BJ (cell line): ENCODE results near the gene ZC3H4. TPM values are rescaled to one million over a fixed set of nuclear protein-coding genes. Genes with fewer than 3 reads are reported as not detected.

ENCODE experiments used
- CTCF ChIA-PET: fragments of 350-600 bp; formaldehyde crosslinking; extraction: SDS; loops from one replicate; lab custom pipeline; 2021; ENCODE audit warnings: antibody characterized with exemption, inconsistent platforms; lab: Yijun Ruan, JAX
- POLR2A ChIA-PET: fragments of 300-600 bp; sonication (Branson Sonifier 250); formaldehyde crosslinking; extraction: SDS; loops from one replicate; lab custom pipeline; 2021; ENCODE audit warnings: antibody characterized with exemption; lab: Charles Lee
- DNase-seq: peaks from one replicate; pipeline ENCODE4 v3.0.0-alpha.2; 2011; ENCODE audit warnings: low read depth
- H3K27me3 ChIP-seq: 2 replicates; pipeline ENCODE4 v1.6.0; 2011; ENCODE audit warnings: low read length; ENCODE audit not compliant: control insufficient read depth, insufficient read depth
- H3K36me3 ChIP-seq: 2 replicates; pipeline ENCODE4 v1.5.1; 2011; ENCODE audit warnings: low read length; ENCODE audit not compliant: control insufficient read depth, insufficient read depth
- H3K4me3 ChIP-seq: 2 replicates; pipeline ENCODE4 v1.5.1; 2011; ENCODE audit warnings: low read depth, mild to moderate bottlenecking, control low read depth, low read length
- polyA plus RNA-seq: library from polyadenylated mRNA; depleted of rRNA; stranded (reverse); fragments of >200 nt; gene quantifications from 2 replicates; pipeline ENCODE4 v1.2.3, GENCODE V29; 2011
- TF ChIP-seq, protein P1 (sequence below): IDR thresholded peaks from 2 replicates; pipeline ENCODE4 v1.5.1; 2011; ENCODE audit warnings: low read depth, mild to moderate bottlenecking, control low read depth, inconsistent platforms, low read length, moderate library complexity; ENCODE audit not compliant: insufficient read depth

The ZC3H4 gene
- polyA plus RNA-seq, 1 experiment: 4.3 TPM

DNA sequence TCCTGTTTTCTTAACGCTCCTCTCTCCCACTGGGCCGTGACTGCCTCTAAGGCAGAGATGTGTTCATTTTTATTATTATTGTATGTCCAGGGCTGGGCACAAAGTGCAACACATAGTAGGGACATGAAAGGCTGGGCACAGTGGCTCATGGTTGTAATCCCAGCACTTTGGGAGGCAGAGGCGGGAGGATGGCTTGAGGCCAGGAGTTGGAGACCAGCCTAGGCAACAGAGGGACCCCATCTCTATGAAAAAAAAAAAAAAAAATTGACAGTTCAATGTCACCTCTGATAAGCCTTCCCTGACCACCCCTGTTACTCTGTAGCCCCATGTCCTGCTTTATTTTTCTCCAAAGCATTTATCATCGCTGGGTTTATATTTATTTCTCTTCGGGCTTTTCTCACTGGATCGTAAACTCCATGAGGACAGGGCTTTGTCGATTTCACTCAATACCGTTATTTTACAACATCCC lies 16.6 kb upstream of the ZC3H4 start:
- DNase-seq: no peak
- Histone ChIP-seq H3K27me3 (no peaks in the 10 kb centered on the region), H3K36me3 (0 out of 2 replicates have a peak, but pooled peaks cover 1% of the 10 kb centered on the region), H3K4me3 (no peak overlapping the region)
- CTCF ChIA-PET: interaction anchor here (0.6 to 2.9 kb wide), 2 partner anchors 71 to 114 kb away, joined by 5 to 19 read pairs; no protein-coding TSS in a partner anchor
- TF ChIP-seq, protein P1, sequence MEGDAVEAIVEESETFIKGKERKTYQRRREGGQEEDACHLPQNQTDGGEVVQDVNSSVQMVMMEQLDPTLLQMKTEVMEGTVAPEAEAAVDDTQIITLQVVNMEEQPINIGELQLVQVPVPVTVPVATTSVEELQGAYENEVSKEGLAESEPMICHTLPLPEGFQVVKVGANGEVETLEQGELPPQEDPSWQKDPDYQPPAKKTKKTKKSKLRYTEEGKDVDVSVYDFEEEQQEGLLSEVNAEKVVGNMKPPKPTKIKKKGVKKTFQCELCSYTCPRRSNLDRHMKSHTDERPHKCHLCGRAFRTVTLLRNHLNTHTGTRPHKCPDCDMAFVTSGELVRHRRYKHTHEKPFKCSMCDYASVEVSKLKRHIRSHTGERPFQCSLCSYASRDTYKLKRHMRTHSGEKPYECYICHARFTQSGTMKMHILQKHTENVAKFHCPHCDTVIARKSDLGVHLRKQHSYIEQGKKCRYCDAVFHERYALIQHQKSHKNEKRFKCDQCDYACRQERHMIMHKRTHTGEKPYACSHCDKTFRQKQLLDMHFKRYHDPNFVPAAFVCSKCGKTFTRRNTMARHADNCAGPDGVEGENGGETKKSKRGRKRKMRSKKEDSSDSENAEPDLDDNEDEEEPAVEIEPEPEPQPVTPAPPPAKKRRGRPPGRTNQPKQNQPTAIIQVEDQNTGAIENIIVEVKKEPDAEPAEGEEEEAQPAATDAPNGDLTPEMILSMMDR: no peak
- POLR2A ChIA-PET: no interaction called here

DNA sequence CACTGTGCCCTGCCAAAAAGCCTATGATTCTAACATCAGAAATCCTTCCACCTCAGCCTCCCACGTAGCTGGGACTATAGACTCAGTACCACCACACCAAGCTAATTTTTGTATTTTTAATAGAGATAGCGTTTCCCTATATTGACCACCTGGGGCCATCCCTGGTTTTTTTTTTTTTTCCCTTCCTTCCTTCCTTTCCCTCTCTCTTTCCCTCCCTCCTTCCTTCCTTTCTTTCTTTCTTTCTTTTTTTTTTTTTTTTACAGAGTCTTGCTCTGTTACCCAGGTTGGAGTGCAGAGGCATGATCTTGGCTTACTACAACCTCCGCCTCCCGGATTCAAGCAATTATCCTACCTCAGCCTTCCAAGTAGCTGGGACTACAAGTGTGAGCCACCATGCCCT lies 16.0 kb upstream of the ZC3H4 start:
- POLR2A ChIA-PET: no interaction called here
- no peak overlapping the region for H3K4me3 ChIP-seq
- CTCF ChIA-PET: interaction anchor here (0.6 to 0.8 kb wide), 2 partner anchors 14 to 70 kb away, joined by 3 to 5 read pairs; no protein-coding TSS in a partner anchor

DNA sequence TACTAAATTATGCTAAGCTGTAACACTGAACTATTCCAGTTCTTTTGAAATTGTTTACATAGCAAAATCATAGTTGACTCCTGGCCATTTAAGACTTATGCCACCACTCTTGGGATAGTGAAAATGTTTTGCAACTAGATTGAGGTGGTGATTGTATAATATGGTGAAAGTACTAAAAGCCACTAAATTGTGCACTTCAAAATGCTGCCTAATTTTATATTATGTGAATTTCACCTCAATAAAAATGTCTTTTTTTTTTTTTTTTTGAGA lies 12.0 kb upstream of the ZC3H4 start:
- DNase-seq: no peak
- H3K27me3 ChIP-seq: no peaks in the 10 kb centered on the region
- H3K4me3 ChIP-seq: no peak overlapping the region
- ChIA-PET POLR2A (interaction anchor here (0.7 kb wide), 1 partner anchor 46 kb away, joined by 8 read pairs; no protein-coding TSS in a partner anchor), CTCF (interaction anchor here (0.6 to 2.6 kb wide), 16 partner anchors 11 to 119 kb away, joined by 3 to 17 read pairs (median 3); partner anchors contain the start of gene ZC3H4)
- TF ChIP-seq, protein P1: no peak
- H3K36me3 ChIP-seq: no peaks in the 10 kb centered on the region

More for the DNA sequence above, 16.0 kb upstream of the ZC3H4 start:
- no peaks in the 10 kb centered on the region for H3K27me3 ChIP-seq
- 0 out of 2 replicates have a peak, but pooled peaks cover 1% of the 10 kb centered on the region for H3K36me3 ChIP-seq
- DNase-seq: no peak
- TF ChIP-seq, protein P1: no peak

DNA sequence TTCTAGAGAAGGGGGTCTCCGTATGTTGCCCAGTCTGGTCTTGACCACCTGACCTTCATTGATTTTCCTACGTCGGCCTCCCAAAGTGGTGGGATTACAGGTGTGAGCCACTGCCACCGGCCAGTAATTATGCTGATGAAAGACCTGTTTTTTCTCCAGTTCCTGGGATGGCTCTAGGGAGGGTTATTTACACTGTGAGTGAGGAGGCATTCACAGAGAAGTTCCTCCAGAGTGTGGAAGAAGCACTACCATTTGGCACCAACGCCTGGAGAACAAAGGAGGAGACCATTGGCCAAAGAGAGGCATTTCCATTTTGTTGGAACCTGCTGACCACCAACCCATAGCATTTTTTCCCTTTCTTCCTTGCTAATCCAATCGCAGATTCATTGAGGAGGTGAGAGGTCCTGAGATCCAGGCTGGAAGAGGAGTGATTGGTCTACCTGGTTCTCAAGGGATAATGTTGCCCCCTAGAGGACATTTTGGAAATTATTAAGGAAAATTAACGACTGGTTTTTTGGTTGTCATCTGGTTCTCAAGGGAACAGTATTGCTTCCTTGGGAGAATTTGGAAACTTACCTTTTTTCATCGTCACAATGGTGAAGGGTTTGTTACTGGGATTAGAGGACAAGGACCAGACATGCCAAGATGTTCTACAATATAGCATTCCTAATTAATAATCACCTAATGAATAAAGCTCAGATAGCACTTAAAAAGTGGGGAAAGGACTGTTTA lies 11.5 kb upstream of the ZC3H4 start:
- Histone ChIP-seq H3K4me3 (no peak overlapping the region), H3K27me3 (no peaks in the 10 kb centered on the region), H3K36me3 (no peaks in the 10 kb centered on the region)
- ChIA-PET CTCF (interaction anchor here (0.6 to 3.4 kb wide), 18 partner anchors 11 to 119 kb away, joined by 3 to 29 read pairs (median 3); partner anchors contain the start of gene ZC3H4), POLR2A (no interaction called here)
- no peak for DNase-seq
- TF ChIP-seq, protein P1: peak; percentile 61

DNA sequence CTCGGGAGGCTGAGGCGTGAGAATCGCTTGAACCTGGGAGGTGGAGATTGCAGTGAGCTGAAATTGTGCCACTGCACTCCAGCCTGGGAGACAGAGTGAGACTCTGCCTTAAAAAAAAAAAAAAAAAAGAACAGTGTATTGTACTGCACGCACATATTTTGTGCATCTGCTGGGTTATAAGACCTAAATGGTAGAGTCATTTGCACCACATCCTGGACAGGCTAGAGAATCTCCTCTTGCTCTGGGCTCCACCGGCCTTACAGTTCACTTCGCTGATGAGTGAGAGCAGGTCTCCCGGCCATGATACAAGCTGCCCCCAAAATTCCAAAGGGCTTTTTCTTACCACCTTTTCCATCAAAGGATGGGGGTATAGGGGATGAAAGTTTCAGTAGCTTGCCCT lies 9.8 kb upstream of the ZC3H4 start:
- TF ChIP-seq, protein P1: no peak
- POLR2A ChIA-PET: interaction anchor here (0.6 to 0.7 kb wide), 2 partner anchors 111 to 121 kb away, joined by 3 to 9 read pairs; no protein-coding TSS in a partner anchor
- CTCF ChIA-PET: interaction anchor here (0.6 to 3.4 kb wide), 10 partner anchors 9 to 294 kb away, joined by 3 to 29 read pairs (median 4); partner anchors contain the start of gene ZC3H4

More for the DNA sequence above, 9.8 kb upstream of the ZC3H4 start:
- no peak for DNase-seq
- no peaks in the 10 kb centered on the region for H3K27me3 ChIP-seq
- H3K36me3 ChIP-seq: no peaks in the 10 kb centered on the region
- no peak overlapping the region for H3K4me3 ChIP-seq
